T-cell (primary cell): Measurements from ENCODE around the gene MRPL20. TPM values are rescaled to one million over a fixed set of nuclear protein-coding genes. Genes with fewer than 3 reads are reported as not detected.

Experiments
- ATAC-seq, 4 experiments: fragments of 200-7000 bp in 3 of 4; fragments of 150-1000 bp in 1 of 4; cut with Tn5 transposase; replicated peaks in 1 of 4; 1 replicate in 3 of 4; 2 replicates in 1 of 4; pipeline ENCODE4 v1.10.0; 2021; ENCODE audit warnings: moderate library complexity in 3 of 4, mild to moderate bottlenecking in 2 of 4, moderate number of reproducible peaks in 1 of 4
- CTCF ChIA-PET, 2 donors: fragments of 300-600 bp; sonication (Branson Sonifier 250); formaldehyde crosslinking; loops; one replicate each; lab custom pipeline; 2022; ENCODE audit warnings: antibody characterized with exemption in 2 of 2; lab: Charles Lee
- POLR2A ChIA-PET, 2 donors: fragments of 300-600 bp; sonication (Branson Sonifier 250); formaldehyde crosslinking; loops; one replicate each; lab custom pipeline; 2022; ENCODE audit warnings: antibody characterized with exemption in 2 of 2; lab: Charles Lee
- DNase-seq, 35 experiments: peaks; one replicate each; pipeline versions ENCODE4 v3.0.0 to v3.0.0-alpha.2; 2013 to 2023
- H3K27ac ChIP-seq: one replicate; pipeline ENCODE4 v1.5.1; 2013; ENCODE audit warnings: low read length
- H3K27me3 ChIP-seq, 2 experiments: replicated peaks in 1 of 2; 1 replicate in 1 of 2; 2 replicates in 1 of 2; pipeline versions ENCODE4 v1.6.1 to v1.7.0; 2013; ENCODE audit warnings: low read length in 1 of 2, mixed read lengths in 1 of 2; ENCODE audit not compliant: control insufficient read depth in 2 of 2, insufficient read depth in 2 of 2; ENCODE audit errors: extremely low read depth in 1 of 2
- H3K36me3 ChIP-seq, 2 donors: 1 replicate in 1 of 2; 2 replicates in 1 of 2; pipeline versions ENCODE4 v1.6.1 to v1.7.0; 2013; ENCODE audit warnings: low read length in 1 of 2; ENCODE audit not compliant: control insufficient read depth in 2 of 2, insufficient read depth in 1 of 2; ENCODE audit errors: extremely low read depth in 1 of 2
- H3K4me1 ChIP-seq, 2 experiments: 1 replicate in 1 of 2; 2 replicates in 1 of 2; pipeline versions ENCODE4 v1.6.1 to v1.7.0; 2013; ENCODE audit warnings: low read length in 2 of 2, mixed read lengths in 1 of 2; ENCODE audit not compliant: insufficient read depth in 2 of 2, control insufficient read depth in 1 of 2; ENCODE audit errors: extremely low read depth in 1 of 2
- H3K4me3 ChIP-seq, 2 donors: 1 replicate in 1 of 2; 2 replicates in 1 of 2; pipeline versions ENCODE4 v1.5.1 to v1.7.0; 2013; ENCODE audit warnings: mild to moderate bottlenecking in 2 of 2, low read length in 1 of 2, moderate library complexity in 1 of 2; ENCODE audit not compliant: control insufficient read depth in 1 of 2; ENCODE audit errors: extremely low read depth in 1 of 2
- H3K9me3 ChIP-seq: 2 replicates; pipeline ENCODE4 v1.7.0; 2013
- H3K27ac Mint-ChIP-seq, 2 donors: one replicate each; pipeline ENCODE4 v1.8.0; 2020 to 2021; ENCODE audit warnings: mild to moderate bottlenecking in 2 of 2, mixed read lengths in 2 of 2
- H3K27me3 Mint-ChIP-seq, 2 donors: one replicate each; pipeline ENCODE4 v1.8.0; 2021 to 2022; ENCODE audit warnings: mixed read lengths in 2 of 2
- H3K36me3 Mint-ChIP-seq: one replicate; pipeline ENCODE4 v1.8.0; 2021; ENCODE audit warnings: mixed read lengths
- H3K4me1 Mint-ChIP-seq, 3 donors: one replicate each; pipeline ENCODE4 v1.8.0; 2020 to 2022; ENCODE audit warnings: mixed read lengths in 3 of 3, mild to moderate bottlenecking in 1 of 3
- H3K4me3 Mint-ChIP-seq, 3 donors: one replicate each; pipeline ENCODE4 v1.8.0; 2020 to 2022; ENCODE audit warnings: mild to moderate bottlenecking in 3 of 3, mixed read lengths in 3 of 3, moderate library complexity in 3 of 3
- H3K9me3 Mint-ChIP-seq, 3 donors: one replicate each; pipeline ENCODE4 v1.8.0; 2020 to 2022; ENCODE audit warnings: mixed read lengths in 3 of 3
- WGBS: methylation state at CpG from one replicate; pipeline ENCODE4 v1.1.5; 2013; ENCODE audit warnings: missing lambda C conversion rate; ENCODE audit not compliant: insufficient coverage; 5-methylcytosine and 5-hydroxymethylcytosine counted together
- total RNA-seq, 35 experiments: library from RNA in 6 of 35; stranded (reverse) in 6 of 35; fragments of 120-200 nt in 1 of 35; gene quantifications; one replicate each; pipeline versions ENCODE4 v1.2.1 to v1.2.4 and lab custom pipeline; 2013 to 2026

Gene MRPL20
- total RNA-seq, 5 donors from 2014 or later (not counting 1 experiment from before 2014, with no cell fraction given) = 106 to 123 (median 114) TPM

DNA sequence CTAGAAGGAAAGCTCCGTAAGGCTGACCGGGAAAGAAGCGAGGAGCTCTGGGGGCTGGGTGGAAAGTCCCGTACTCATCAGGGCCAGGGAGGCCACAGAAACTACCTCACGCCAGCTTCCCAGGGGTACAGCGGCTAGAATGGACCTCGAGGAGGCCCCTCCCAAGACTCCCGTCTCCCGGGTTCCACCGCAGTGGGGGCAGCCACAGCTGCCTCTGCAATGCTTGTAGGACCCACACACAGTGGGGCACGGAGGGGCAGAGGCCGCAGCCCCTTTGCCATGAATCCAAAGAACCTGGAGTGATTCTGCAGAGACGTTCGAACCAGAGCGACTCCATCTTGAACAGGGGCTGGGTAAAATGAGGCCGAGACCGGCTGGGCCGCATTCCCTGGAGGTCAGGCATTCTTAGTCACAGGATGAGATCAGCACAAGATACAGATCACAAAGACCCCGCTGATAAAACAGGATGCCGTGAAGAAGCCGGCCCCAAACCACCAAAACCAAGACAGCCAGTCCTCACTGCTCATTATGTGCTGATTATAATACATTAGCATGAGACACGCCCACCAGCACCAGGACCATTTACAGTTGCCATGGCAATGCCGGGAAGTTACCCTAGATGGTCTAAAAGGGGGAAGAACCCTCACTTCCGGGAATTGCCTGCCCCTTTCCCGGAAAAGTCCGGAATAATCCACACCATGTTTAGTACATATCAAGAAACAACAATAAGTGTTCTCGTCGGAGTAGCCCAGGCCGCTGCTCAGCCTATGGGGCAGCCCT is 15.6 kb upstream of the MRPL20 start:
- Mint-ChIP-seq H3K9me3 (no peaks in the 10 kb centered on the region), H3K27me3 (peaks cover 7 to 34% of the 10 kb centered on the region in 2 donors), H3K4me3 (no peak overlapping the region), H3K27ac (no peak overlapping the region), H3K4me1 (peaks cover 0 to 2% (median 0%) of the 10 kb centered on the region in 3 donors), H3K36me3 (no peaks in the 10 kb centered on the region)
- ChIA-PET POLR2A (no interaction called here), CTCF (no interaction called here)
- ATAC-seq = no peak
- DNase-seq = no peak
- 62% methylated on average over 23 of the region's 29 CpGs for WGBS
- no peak overlapping the region for H3K27ac ChIP-seq
- H3K4me3 ChIP-seq = no peak overlapping the region
- no peaks in the 10 kb centered on the region for H3K36me3 ChIP-seq
- peaks cover 0 to 14% of the 10 kb centered on the region in 2 experiments for H3K4me1 ChIP-seq
- no peaks in the 10 kb centered on the region for H3K9me3 ChIP-seq
- H3K27me3 ChIP-seq = peaks cover 0 to 69% of the 10 kb centered on the region in 2 experiments

DNA sequence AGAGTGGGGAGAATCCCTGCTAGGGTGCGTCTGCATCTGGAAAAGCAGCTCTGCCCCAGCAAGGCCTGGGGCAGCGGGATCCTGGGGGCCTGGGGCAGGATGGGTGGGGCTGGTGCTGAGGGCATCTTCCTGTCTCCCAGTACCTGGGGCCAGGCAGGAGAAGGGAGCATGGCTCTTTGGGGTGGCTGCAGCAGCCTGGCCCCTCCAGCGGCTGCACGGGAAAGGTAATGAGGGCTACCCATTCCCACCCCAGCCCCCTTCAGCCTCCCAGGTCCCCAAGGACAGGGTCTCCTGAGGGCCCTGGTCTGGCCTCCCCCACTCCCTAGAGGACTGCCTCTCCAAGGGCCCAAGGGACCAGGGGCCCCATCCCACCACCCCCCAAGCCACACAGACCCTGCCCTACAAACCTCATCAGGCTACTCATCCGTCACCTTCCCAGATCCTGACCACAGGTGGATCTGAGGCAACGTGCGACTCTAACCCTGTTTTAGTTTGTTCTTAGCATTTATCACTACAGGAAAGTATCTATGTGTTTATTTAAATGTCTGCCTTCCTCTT is 14.9 kb upstream of the MRPL20 start:
- Histone ChIP-seq H3K27me3 (peaks cover 0 to 67% of the 10 kb centered on the region in 2 experiments), H3K4me3 (no peak overlapping the region), H3K27ac (no peak overlapping the region), H3K4me1 (peaks cover 0 to 12% of the 10 kb centered on the region in 2 experiments), H3K36me3 (no peaks in the 10 kb centered on the region), H3K9me3 (no peaks in the 10 kb centered on the region)
- Mint-ChIP-seq H3K9me3 (no peaks in the 10 kb centered on the region), H3K36me3 (no peaks in the 10 kb centered on the region), H3K27me3 (peaks cover 7 to 34% of the 10 kb centered on the region in 2 donors), H3K27ac (no peak overlapping the region), H3K4me1 (peaks cover 0 to 2% (median 0%) of the 10 kb centered on the region in 3 donors), H3K4me3 (no peak overlapping the region)
- ATAC-seq (no peak), DNase-seq (no peak)
- ChIA-PET POLR2A (no interaction called here), CTCF (no interaction called here)
- 93% methylated on average over 2 of the region's 7 CpGs for WGBS

DNA sequence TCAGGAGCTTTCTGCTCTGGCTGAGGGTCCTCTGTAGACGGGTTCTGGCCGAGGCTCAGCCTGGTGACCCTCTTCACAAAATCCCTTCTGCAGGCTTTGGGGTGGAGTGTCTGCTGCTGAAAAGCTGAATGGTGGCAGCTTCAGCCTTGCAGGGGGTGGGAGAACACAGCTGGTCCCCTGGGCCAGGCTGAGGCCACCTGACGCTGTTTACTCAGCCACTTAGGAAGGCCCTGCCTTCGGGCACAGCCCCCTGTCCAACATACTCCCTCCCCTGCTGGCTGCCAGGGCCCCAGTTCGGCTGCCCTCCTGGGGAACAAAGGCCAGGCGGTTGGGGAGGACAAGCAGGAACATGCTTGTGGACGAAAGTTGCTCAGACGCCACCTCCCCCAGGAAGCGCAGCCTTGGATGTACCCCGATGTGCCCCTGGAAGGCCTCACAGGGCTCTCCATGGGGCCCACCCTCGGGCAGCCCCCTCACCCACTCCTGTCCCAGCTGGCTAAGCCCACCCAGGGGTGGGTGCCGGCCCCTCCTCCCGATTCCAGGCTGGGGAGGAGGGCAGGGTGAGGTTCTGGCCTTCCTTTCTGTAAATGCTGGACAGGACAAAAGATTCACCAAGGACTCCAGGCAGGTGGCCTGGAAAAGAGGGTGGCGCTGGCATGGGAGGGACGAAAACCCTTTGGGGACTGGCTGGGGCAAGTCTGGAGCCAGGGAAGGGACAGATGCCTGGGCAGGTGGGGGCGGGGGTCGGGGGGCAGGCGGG is 14.2 kb upstream of the MRPL20 start, which contains the start of gene ANKRD65:
TSS of gene ANKRD65 (minus strand) at position 130 of the 760 bp plus-strand sequence. CDS start 271 bp downstream, outside the sequence.
- Mint-ChIP-seq H3K36me3 (no peaks in the 10 kb centered on the region), H3K4me1 (peaks cover 0 to 2% (median 0%) of the 10 kb centered on the region in 3 donors), H3K9me3 (no peaks in the 10 kb centered on the region), H3K27ac (no peak within 1 kb of the TSS), H3K4me3 (peak within 1 kb of the TSS in 1 of 3 donors; percentile 42), H3K27me3 (peaks cover 7 to 33% of the 10 kb centered on the region in 2 donors)
- CTCF ChIA-PET = no interaction called here
- POLR2A ChIA-PET = no interaction called here
- ATAC-seq (no peak), DNase-seq (no peak)
- no peak within 1 kb of the TSS for H3K27ac ChIP-seq
- H3K4me1 ChIP-seq = peaks cover 0 to 6% of the 10 kb centered on the region in 2 experiments
- no peaks in the 10 kb centered on the region for H3K36me3 ChIP-seq
- H3K27me3 ChIP-seq = peaks cover 0 to 60% of the 10 kb centered on the region in 2 experiments
- H3K9me3 ChIP-seq = no peaks in the 10 kb centered on the region
- 86% methylated on average over 5 of the region's 18 CpGs for WGBS
- no peak within 1 kb of the TSS for H3K4me3 ChIP-seq

DNA sequence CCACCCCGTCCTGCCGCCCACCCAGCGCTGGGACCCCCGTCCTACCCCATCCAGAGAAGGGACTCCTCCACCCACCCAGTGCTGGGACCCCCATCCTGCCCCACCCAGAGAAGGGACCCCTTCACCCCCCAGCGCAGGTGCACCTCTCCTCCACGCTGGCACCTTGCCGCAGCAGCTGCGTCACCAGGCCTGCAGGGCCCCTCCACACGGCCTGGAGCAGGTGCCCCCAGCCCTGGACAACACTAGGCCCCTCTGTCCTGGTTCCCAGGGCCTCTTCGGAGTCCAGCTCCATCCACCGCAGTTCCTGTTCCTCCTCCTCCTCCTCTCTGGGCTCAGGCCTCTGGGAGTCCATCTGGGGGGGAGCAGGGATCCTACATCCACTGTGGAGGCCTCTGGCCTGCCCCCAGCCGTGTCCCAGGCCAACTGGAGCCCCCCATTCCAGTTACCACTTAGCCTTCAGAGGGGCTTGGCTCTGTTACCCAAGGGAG is 13.6 kb upstream of the MRPL20 start:
- no peak overlapping the region for H3K27ac Mint-ChIP-seq
- DNase-seq (no peak), ATAC-seq (no peak)
- H3K4me1 Mint-ChIP-seq = peaks cover 0 to 2% (median 0%) of the 10 kb centered on the region in 3 donors
- peaks cover 7 to 31% of the 10 kb centered on the region in 2 donors for H3K27me3 Mint-ChIP-seq
- 87% methylated on average over 7 of the region's 12 CpGs for WGBS
- H3K9me3 Mint-ChIP-seq = no peaks in the 10 kb centered on the region
- Histone ChIP-seq H3K36me3 (no peaks in the 10 kb centered on the region), H3K4me3 (no peak overlapping the region), H3K9me3 (no peaks in the 10 kb centered on the region), H3K27me3 (peaks cover 0 to 55% of the 10 kb centered on the region in 2 experiments), H3K4me1 (peaks cover 0 to 4% of the 10 kb centered on the region in 2 experiments), H3K27ac (no peak overlapping the region)
- POLR2A ChIA-PET = no interaction called here
- CTCF ChIA-PET = no interaction called here
- H3K4me3 Mint-ChIP-seq = peak overlapping the region in 1 of 3 donors; percentile 42
- H3K36me3 Mint-ChIP-seq = no peaks in the 10 kb centered on the region

DNA sequence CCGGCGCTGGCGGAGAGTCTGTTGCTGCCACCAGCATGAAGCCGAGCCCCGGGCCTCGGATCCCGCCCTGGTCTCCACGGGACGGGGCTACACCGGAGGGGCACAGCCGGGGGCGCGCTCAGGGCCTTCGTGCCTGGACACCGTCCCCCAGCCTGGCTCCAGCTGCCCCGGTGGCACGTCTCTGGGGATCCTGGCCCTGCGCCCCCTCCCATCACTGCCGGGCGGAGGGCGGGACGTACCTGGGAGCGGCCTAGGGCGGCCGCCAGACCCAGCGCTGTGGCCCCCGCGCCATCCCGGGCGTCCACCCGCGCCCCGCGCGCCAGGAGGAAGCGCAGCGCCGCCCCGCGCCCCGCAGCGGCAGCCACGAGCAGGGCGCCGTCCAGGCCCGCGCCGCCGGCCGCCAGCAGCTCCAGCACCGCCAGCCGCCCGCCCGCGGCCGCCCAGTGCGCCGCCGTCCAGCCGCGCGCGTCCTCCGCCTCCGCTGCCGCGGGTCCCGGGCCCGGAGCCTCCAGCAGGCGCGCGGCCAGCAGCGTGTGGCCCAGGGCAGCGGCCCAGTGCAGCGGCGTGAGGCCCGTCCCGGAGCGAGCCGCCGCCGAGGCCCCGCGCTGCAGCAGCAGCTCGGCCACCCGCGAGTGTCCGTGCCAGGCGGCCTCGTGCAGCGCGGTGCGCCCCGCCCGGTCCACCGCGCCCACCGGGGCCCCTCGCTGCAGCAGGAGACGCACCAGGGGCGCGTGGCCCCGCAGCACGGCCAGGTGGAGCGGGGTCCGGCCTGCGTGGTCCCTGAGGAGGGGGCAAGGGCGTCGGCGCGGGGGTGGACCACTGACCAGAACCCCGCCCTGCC is 12.9 kb upstream of the MRPL20 start:
- ATAC-seq = peak; percentile 55 to 80 (median 70)
- Mint-ChIP-seq H3K4me3 (no peak overlapping the region), H3K27me3 (peaks cover 7 to 30% of the 10 kb centered on the region in 2 donors), H3K4me1 (peaks cover 0 to 2% (median 0%) of the 10 kb centered on the region in 3 donors), H3K36me3 (no peaks in the 10 kb centered on the region), H3K9me3 (no peaks in the 10 kb centered on the region), H3K27ac (no peak overlapping the region)
- H3K36me3 ChIP-seq = no peaks in the 10 kb centered on the region
- peaks cover 0 to 4% of the 10 kb centered on the region in 2 experiments for H3K4me1 ChIP-seq
- POLR2A ChIA-PET = no interaction called here
- H3K4me3 ChIP-seq = no peak overlapping the region
- WGBS = 21% methylated on average over 95 of the region's 112 CpGs
- no peak overlapping the region for H3K27ac ChIP-seq
- H3K9me3 ChIP-seq = no peaks in the 10 kb centered on the region
- peaks cover 0 to 51% of the 10 kb centered on the region in 2 experiments for H3K27me3 ChIP-seq
- CTCF ChIA-PET = no interaction called here
- DNase-seq = no peak
